Activated CD8-positive, alpha-beta memory T cell treated with anti-CD3 and anti-CD28 coated beads for 36 hours (primary cell): ENCODE measurements around the gene SLC6A11. TPM values are rescaled to one million over a fixed set of nuclear protein-coding genes. Genes with fewer than 3 reads are reported as not detected.

ENCODE experiments used
- CTCF ChIA-PET: fragments of 350-600 bp; sonication (Branson Sonifier 250); formaldehyde crosslinking; loops from one replicate; lab custom pipeline; 2021; ENCODE audit warnings: antibody characterized with exemption; lab: Charles Lee
- POLR2A ChIA-PET: fragments of 350-600 bp; sonication (Branson Sonifier 250); formaldehyde crosslinking; loops from one replicate; lab custom pipeline; 2021; ENCODE audit warnings: antibody characterized with exemption; lab: Charles Lee
- total RNA-seq, 2 experiments: library from RNA; stranded (reverse); gene quantifications; one replicate each; pipeline ENCODE4 v1.2.3, GENCODE V29; 2021

SLC6A11 gene
- total RNA-seq, 2 experiments from 2014 or later = not detected

- POLR2A ChIA-PET = no interaction called here
- CTCF ChIA-PET = no interaction called here
These were observed 51.4 kb downstream of the SLC6A11 start for GRCh38 chr3:10867384-10867783.

DNA sequence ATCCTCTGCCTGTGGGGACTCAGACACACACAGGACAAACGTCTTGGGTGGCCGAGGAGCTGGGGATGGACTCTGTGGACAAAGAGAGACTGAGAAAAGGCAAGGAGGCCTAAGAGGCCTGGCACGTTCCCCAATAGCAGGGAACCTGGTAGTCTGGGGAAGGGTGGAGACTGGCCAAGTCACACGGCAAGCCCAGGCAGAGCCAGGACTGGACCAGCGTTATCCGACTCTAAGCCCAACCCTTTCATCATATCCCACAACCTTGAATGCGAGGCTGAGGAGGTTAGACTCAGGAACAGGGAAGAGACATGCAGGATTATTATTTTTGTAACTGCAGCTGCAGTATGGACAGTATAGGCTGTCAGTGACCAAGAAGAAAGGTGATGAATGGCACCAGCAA is 53.4 kb downstream of the SLC6A11 start:
- CTCF ChIA-PET = no interaction called here
- POLR2A ChIA-PET = no interaction called here

DNA sequence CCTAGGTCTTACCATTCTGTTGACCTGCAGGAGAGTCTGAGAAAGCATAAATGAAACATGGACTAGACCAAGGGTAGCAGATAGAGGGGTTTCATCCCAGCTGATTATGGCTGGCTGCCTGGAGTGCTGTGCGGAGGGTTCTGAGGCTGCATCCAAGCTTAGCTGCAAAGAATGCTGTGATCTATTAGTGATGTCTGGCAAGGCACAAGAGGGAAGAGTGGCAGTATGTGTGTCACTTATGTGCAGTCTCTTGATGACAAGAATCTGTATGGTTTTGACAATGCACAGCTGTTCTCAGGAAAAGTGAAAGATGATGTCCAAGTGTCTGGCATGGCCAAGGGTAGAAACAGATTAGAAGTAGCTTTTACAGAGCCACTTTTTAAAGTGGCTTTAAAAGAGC is 54.3 kb downstream of the SLC6A11 start:
- POLR2A ChIA-PET = no interaction called here

DNA sequence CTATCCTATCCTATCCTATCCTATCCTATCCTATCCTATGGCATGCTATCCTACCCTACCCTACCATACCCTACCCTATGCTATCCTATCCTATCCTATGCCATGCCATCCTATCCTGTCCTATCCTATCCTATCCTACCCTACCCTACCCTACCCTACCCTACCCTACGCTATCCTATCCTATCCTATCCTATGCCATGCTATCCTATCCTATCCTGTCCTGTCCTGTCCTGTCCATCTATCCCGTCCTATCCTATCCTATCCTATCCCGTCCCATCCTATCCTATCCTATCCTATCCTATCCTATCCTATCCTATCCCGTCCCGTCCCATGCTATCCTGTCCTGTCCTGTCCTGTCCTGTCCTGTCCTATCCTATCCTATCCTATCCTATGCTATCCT is 57.4 kb downstream of the SLC6A11 start:
- ChIA-PET POLR2A (no interaction called here), CTCF (no interaction called here)

More for the DNA sequence above, 54.3 kb downstream of the SLC6A11 start:
- CTCF ChIA-PET = no interaction called here

- POLR2A ChIA-PET = no interaction called here
- CTCF ChIA-PET = no interaction called here
These were observed 59.9 kb downstream of the SLC6A11 start for GRCh38 chr3:10875914-10876313.

DNA sequence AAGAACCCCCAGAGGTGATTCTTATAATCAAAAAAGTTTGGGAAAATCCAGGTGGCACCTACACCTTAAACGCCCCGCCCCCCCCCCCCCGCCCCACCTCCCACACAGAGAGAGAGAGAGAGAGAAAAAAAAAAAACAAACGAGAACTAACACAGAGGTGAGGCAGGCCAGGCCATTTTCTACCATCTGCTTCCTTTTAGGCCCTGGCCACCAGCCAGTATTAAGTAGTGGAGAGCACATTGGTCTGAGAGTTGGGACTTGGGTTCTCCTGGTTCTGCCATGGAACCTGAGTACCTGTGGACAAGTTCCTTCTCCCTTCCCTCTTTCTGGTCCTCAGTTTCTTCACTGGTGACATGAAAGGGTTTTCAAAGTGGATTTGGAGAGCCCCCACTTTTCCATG is 60.6 kb downstream of the SLC6A11 start:
- CTCF ChIA-PET = no interaction called here
- POLR2A ChIA-PET = no interaction called here

GRCh38 chr3:10882851-10883250 is 66.8 kb downstream of the SLC6A11 start:
- ChIA-PET POLR2A (no interaction called here), CTCF (no interaction called here)

GRCh38 chr3:10883478-10884234 is 67.6 kb downstream of the SLC6A11 start:
- POLR2A ChIA-PET = no interaction called here
- CTCF ChIA-PET = no interaction called here

DNA sequence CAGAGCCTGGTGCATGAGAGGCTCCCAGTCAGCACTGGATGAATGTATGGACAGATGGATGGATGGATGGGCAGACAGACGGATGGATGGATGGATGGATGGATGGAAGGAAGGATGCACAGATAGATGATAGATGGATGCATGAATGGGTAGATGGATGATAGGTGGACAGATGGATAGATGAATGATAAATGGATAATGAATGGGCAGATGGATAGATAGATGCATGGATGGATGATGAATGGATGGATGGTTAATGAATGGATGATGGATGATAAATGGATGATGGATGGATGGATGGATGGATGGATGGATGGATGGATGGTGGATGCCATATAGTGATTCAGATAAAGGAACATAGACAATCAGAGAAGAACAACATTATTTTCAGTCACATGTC is 71.0 kb downstream of the SLC6A11 start:
- ChIA-PET POLR2A (no interaction called here), CTCF (no interaction called here)

DNA sequence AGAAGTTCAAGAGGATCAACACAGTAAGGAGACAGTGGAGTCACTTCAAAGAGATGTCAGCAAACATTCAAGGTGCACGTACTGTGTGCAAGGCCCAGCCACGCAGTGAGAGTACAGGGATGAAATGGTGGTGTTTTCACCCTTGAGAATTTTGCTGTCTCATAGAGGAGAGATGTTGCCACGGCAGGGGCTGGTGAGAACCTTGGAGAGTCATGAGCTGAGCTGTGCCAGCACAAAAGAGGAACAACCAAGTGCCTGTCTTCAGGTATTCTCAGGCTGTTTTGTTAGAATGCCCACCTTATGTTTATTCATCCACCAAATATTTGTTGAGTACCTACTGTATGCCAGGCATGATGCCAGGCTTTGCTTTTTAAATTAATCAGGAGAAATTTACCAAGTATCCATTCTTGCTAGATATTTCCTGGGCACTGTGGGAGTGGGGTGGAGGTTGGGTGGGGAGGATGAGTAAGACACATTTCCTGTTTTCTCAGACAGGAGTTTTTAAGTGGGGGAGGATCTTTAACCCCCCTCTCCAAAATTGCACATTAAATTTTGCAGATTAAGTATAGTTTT is 72.6 kb downstream of the SLC6A11 start:
- ChIA-PET POLR2A (no interaction called here), CTCF (no interaction called here)

- CTCF ChIA-PET = interaction anchor here (1.3 kb wide), 1 partner anchor 11 kb away, joined by 3 read pairs; no protein-coding TSS in a partner anchor
- POLR2A ChIA-PET = no interaction called here
These were observed 73.4 kb downstream of the SLC6A11 start for GRCh38 chr3:10889206-10889960.

DNA sequence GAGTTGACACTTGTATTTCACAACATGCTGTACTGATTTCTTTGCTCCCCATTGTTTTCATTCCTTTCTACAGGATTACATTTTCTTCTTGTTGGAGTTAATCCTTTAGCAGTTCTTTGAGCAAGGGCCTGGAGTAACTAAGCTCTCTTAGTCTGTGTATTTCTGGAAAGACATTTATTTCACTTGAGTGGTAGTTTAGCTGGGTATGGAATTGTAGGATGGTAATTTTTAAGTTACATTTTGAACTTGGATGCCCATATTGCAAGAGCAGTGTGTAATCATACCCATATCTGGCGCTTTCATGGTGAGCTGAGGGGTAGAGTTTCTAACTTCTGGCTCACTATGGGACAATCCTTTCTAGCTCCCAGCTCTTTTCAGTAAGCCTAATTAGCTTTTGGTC is 74.6 kb downstream of the SLC6A11 start:
- CTCF ChIA-PET = interaction anchor here (1.3 kb wide), 1 partner anchor 12 kb away, joined by 3 read pairs; no protein-coding TSS in a partner anchor

DNA sequence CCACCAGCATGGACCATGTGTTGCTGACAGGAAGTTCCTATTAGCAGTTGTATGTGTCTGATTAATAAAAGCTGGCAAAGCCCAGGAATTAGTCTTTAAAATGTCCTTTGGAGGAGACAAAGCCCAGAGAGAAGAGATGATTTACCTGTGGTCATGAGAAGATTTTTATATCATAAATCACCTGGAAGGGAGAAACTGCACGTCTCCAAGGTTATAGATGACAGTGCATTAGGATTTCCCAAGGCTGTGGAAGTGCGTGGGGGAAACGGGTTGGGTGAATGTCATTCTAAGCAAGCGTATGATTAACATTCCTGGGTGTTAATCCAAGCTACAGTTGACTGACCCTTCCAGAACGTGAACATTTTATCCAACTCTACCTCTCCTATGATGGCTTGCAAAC is 76.6 kb downstream of the SLC6A11 start:
- ChIA-PET CTCF (interaction anchor here (0.8 kb wide), 1 partner anchor 177 kb away, joined by 3 read pairs; no protein-coding TSS in a partner anchor), POLR2A (no interaction called here)

More for the DNA sequence above, 74.6 kb downstream of the SLC6A11 start:
- POLR2A ChIA-PET = no interaction called here

DNA sequence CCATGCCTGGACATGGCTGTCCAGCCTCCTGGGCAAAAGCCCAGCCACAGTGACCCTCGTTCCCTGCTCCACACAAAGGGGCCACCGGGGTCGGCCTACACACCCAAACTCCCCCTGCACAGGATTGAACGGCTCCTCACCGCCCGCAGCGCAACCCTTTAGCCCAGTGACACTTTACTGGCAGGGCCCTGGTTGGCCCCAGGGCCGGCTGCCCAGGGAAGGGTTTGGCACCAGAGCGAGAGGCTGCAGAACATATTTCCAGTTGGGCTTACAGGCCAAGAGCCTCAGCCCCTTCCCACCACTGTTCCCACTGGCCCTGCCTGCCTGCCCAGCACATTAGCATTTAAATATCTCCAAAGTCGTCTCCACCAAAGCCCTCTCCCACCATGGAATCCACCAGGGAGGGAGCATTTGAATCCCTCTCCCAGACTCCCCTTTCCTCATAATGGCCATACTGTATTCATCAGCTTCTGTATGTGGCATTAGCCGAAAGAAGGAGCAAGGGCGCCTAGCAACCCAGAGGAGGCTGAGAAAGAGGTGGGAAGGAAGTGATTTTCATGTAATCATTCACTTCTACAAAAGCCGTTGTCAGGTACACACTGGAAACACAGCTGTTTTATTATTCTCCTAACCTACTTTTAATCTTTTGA is 85.4 kb downstream of the SLC6A11 start:
- ChIA-PET POLR2A (no interaction called here), CTCF (no interaction called here)

GRCh38 chr3:10907262-10907661 is 91.2 kb downstream of the SLC6A11 start:
- POLR2A ChIA-PET = no interaction called here
- CTCF ChIA-PET = no interaction called here

GRCh38 chr3:10910367-10910766 is 94.3 kb downstream of the SLC6A11 start:
- POLR2A ChIA-PET = no interaction called here
- CTCF ChIA-PET = interaction anchor here (0.7 kb wide), 1 partner anchor 244 kb away, joined by 3 read pairs; no protein-coding TSS in a partner anchor

DNA sequence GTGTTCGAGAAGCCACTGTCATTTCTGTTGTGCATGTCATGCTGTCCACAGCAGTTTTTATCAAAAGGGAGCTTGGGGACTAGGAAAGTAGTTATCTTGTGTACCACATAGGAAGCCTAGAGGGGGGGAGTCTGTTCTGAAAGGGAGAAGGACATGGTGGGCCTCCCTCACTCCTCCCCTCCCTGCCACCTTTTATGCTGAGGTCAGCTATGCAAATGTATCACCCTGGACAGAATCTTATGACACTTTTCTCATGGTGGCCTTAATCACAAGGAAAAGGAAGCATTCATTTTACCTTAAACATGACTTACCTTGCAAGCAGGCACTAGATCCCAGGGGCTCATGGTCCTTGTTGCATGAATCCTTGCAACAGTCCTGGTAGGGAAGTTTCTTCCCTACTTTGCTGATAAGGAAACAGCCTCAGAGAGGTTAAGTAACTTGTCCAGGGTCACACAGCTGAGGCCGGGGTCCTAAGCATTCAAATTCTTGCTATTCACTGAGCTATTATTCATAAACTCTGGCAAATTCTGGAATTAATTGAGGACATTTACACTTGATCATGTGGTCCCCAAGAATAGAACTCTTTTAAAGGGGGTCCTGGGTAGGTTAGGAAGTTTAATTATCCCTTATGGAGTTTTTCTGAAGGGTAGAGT is 95.4 kb downstream of the SLC6A11 start:
- POLR2A ChIA-PET = no interaction called here
- CTCF ChIA-PET = interaction anchor here (0.6 kb wide), 1 partner anchor 47 kb away, joined by 3 read pairs; no protein-coding TSS in a partner anchor

- ChIA-PET CTCF (no interaction called here), POLR2A (no interaction called here)
These were observed 96.8 kb downstream of the SLC6A11 start for GRCh38 chr3:10912786-10913185.

DNA sequence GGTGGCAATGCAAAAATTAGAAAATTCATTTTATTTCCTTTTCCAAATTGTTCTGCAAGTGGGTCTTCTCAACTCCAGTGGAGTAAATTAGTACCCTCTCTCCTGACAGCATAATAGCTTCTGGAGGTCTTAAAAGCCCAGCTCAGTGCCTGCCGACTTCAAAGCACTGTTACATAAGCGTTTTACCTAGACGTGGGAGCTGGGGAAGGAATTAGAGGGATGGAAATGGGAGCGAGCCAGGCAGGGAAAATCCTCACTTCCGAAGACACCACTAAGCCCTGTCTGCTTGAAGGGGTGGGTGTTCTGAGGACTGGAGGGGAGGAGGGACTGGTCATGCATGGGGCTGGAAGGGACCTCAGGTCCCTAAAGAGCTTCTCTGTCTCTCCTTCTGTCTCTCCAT is 99.3 kb downstream of the SLC6A11 start:
- CTCF ChIA-PET = no interaction called here
- POLR2A ChIA-PET = no interaction called here
